ENCODE results near the gene CSAD. TPM values are rescaled to one million over a fixed set of nuclear protein-coding genes. Genes with fewer than 3 reads are reported as not detected.

The CSAD gene
- total and polyA plus RNA-seq, 3 experiments from 2014 or later: 0.70 to 18.7 (median 15.8) TPM

GRCh38 chr12:53225635-53226424, 45.1 kb upstream of the CSAD start:
- POLR2A ChIA-PET: no interaction called here
- H3K27ac ChIP-seq (ENCODE audit: low read depth, low read length): no peak overlapping the region
- Mint-ChIP-seq H3K27me3 (no peaks in the 10 kb centered on the region), H3K4me3 (peak overlapping the region in 5 of 7 donors; percentile 5 to 73 (median 64)), H3K9me3 (no peaks in the 10 kb centered on the region), H3K27ac (peak overlapping the region; percentile 75 to 98 (median 88)), H3K36me3 (peaks cover 0 to 7% (median 4%) of the 10 kb centered on the region in 3 donors), H3K4me1 (peaks cover 64 to 80% (median 64%) of the 10 kb centered on the region in 3 donors)
- CTCF ChIA-PET: interaction anchor here (1.7 kb wide), 1 partner anchor 42 kb away, joined by 8 read pairs; the partner anchor contains the start of gene ESPL1
- H3K27me3 ChIP-seq (ENCODE audit: insufficient read depth, low read length, poor library complexity, severe bottlenecking): no peaks in the 10 kb centered on the region
- no peak for DNase-seq
- no peaks in the 10 kb centered on the region for H3K36me3 ChIP-seq (ENCODE audit: insufficient read depth, low read length)
- H3K9me3 ChIP-seq (ENCODE audit: low read length): no peaks in the 10 kb centered on the region
- peaks cover 41% of the 10 kb centered on the region for H3K4me1 ChIP-seq (ENCODE audit: insufficient read depth, low read length)
- H3K4me3 ChIP-seq (ENCODE audit: low read length): no peak overlapping the region

GRCh38 chr12:53224897-53225634, 44.3 kb upstream of the CSAD start:
- no peak for DNase-seq
- H3K27me3 ChIP-seq (ENCODE audit: insufficient read depth, low read length, poor library complexity, severe bottlenecking): no peaks in the 10 kb centered on the region
- no peaks in the 10 kb centered on the region for H3K9me3 ChIP-seq (ENCODE audit: low read length)
- ChIA-PET POLR2A (interaction anchor here (0.5 kb wide), 1 partner anchor 89 kb away, joined by 5 read pairs; no protein-coding TSS in a partner anchor), CTCF (interaction anchor here (1.7 kb wide), 1 partner anchor 43 kb away, joined by 8 read pairs; the partner anchor contains the start of gene ESPL1)
- Mint-ChIP-seq H3K36me3 (peaks cover 0 to 12% (median 4%) of the 10 kb centered on the region in 3 donors), H3K4me3 (peak overlapping the region; percentile 33 to 77 (median 47)), H3K9me3 (no peaks in the 10 kb centered on the region), H3K27ac (peak overlapping the region; percentile 75 to 98 (median 88)), H3K4me1 (peaks cover 63 to 77% (median 67%) of the 10 kb centered on the region in 3 donors), H3K27me3 (no peaks in the 10 kb centered on the region)
- H3K4me1 ChIP-seq (ENCODE audit: insufficient read depth, low read length): peaks cover 41% of the 10 kb centered on the region
- H3K36me3 ChIP-seq (ENCODE audit: insufficient read depth, low read length): no peaks in the 10 kb centered on the region
- H3K4me3 ChIP-seq (ENCODE audit: low read length): peak overlapping the region; percentile 10
- no peak overlapping the region for H3K27ac ChIP-seq (ENCODE audit: low read depth, low read length)

- POLR2A ChIA-PET: interaction anchor here (0.5 to 0.7 kb wide), 3 partner anchors 44 to 277 kb away, joined by 3 to 5 read pairs (median 5); partner anchors contain the start of genes CSAD, TARBP2 and ZNF740
- Mint-ChIP-seq H3K36me3 (peaks cover 0 to 17% (median 4%) of the 10 kb centered on the region in 3 donors), H3K4me1 (peaks cover 59 to 74% (median 65%) of the 10 kb centered on the region in 3 donors), H3K9me3 (no peaks in the 10 kb centered on the region), H3K27ac (peak overlapping the region; percentile 76 to 97 (median 86)), H3K4me3 (peak overlapping the region; percentile 0 to 73 (median 66)), H3K27me3 (no peaks in the 10 kb centered on the region)
- peak overlapping the region; percentile 10 for H3K4me3 ChIP-seq (ENCODE audit: low read length)
- peaks cover 41% of the 10 kb centered on the region for H3K4me1 ChIP-seq (ENCODE audit: insufficient read depth, low read length)
- no peaks in the 10 kb centered on the region for H3K36me3 ChIP-seq (ENCODE audit: insufficient read depth, low read length)
- H3K9me3 ChIP-seq (ENCODE audit: low read length): no peaks in the 10 kb centered on the region
- no peak for DNase-seq
- no peak overlapping the region for H3K27ac ChIP-seq (ENCODE audit: low read depth, low read length)
- no peaks in the 10 kb centered on the region for H3K27me3 ChIP-seq (ENCODE audit: insufficient read depth, low read length, poor library complexity, severe bottlenecking)
- CTCF ChIA-PET: interaction anchor here (1.6 to 1.9 kb wide), 3 partner anchors 10 to 97 kb away, joined by 4 to 13 read pairs (median 8); partner anchors contain the start of genes AAAS and ESPL1
Observed at GRCh38 chr12:53224061-53224896, 43.6 kb upstream of the CSAD start.

- Histone ChIP-seq H3K4me3 (ENCODE audit: low read length) (peak overlapping the region; percentile 8), H3K27ac (ENCODE audit: low read depth, low read length) (no peak overlapping the region), H3K9me3 (ENCODE audit: low read length) (no peaks in the 10 kb centered on the region), H3K36me3 (ENCODE audit: insufficient read depth, low read length) (no peaks in the 10 kb centered on the region), H3K4me1 (ENCODE audit: insufficient read depth, low read length) (peaks cover 46% of the 10 kb centered on the region), H3K27me3 (ENCODE audit: insufficient read depth, low read length, poor library complexity, severe bottlenecking) (no peaks in the 10 kb centered on the region)
- peak overlapping the region; percentile 79 to 98 (median 93) for H3K27ac Mint-ChIP-seq
- ChIA-PET POLR2A (interaction anchor here (0.6 to 1.4 kb wide), 5 partner anchors 16 to 278 kb away, joined by 3 to 7 read pairs (median 5); partner anchors contain the start of genes CSAD, ITGB7, TARBP2 and ZNF740), CTCF (interaction anchor here (0.7 to 1.9 kb wide), 4 partner anchors 10 to 98 kb away, joined by 4 to 13 read pairs (median 6); partner anchors contain the start of genes AAAS and ESPL1)
- no peaks in the 10 kb centered on the region for H3K27me3 Mint-ChIP-seq
- H3K4me3 Mint-ChIP-seq: peak overlapping the region; percentile 71 to 83 (median 82)
- peaks cover 61 to 77% (median 67%) of the 10 kb centered on the region in 3 donors for H3K4me1 Mint-ChIP-seq
- H3K9me3 Mint-ChIP-seq: no peaks in the 10 kb centered on the region
- peaks cover 0 to 21% (median 4%) of the 10 kb centered on the region in 3 donors for H3K36me3 Mint-ChIP-seq
- DNase-seq: peak in 2 of 5 donors; percentile 30 to 51
Observed at GRCh38 chr12:53223389-53224060, 42.8 kb upstream of the CSAD start.

GRCh38 chr12:53222806-53223261, 42.1 kb upstream of the CSAD start:
- ChIA-PET CTCF (interaction anchor here (0.7 to 1.9 kb wide), 4 partner anchors 9 to 98 kb away, joined by 4 to 13 read pairs (median 6); partner anchors contain the start of genes AAAS and ESPL1), POLR2A (interaction anchor here (0.7 to 1.4 kb wide), 2 partner anchors 16 to 93 kb away, joined by 5 to 7 read pairs; partner anchors contain the start of gene ITGB7)
- Histone ChIP-seq H3K27me3 (ENCODE audit: insufficient read depth, low read length, poor library complexity, severe bottlenecking) (no peaks in the 10 kb centered on the region), H3K4me3 (ENCODE audit: low read length) (no peak overlapping the region), H3K27ac (ENCODE audit: low read depth, low read length) (no peak overlapping the region), H3K9me3 (ENCODE audit: low read length) (no peaks in the 10 kb centered on the region), H3K36me3 (ENCODE audit: insufficient read depth, low read length) (no peaks in the 10 kb centered on the region), H3K4me1 (ENCODE audit: insufficient read depth, low read length) (peaks cover 53% of the 10 kb centered on the region)
- H3K9me3 Mint-ChIP-seq: no peaks in the 10 kb centered on the region
- peaks cover 0 to 21% (median 4%) of the 10 kb centered on the region in 3 donors for H3K36me3 Mint-ChIP-seq
- no peaks in the 10 kb centered on the region for H3K27me3 Mint-ChIP-seq
- H3K27ac Mint-ChIP-seq: peak overlapping the region; percentile 79 to 98 (median 93)
- peak overlapping the region; percentile 61 to 85 (median 82) for H3K4me3 Mint-ChIP-seq
- H3K4me1 Mint-ChIP-seq: peaks cover 64 to 77% (median 74%) of the 10 kb centered on the region in 3 donors
- DNase-seq: no peak

GRCh38 chr12:53222170-53222721, 41.5 kb upstream of the CSAD start:
- H3K4me1 Mint-ChIP-seq: peaks cover 68 to 80% (median 80%) of the 10 kb centered on the region in 3 donors
- H3K27me3 ChIP-seq (ENCODE audit: insufficient read depth, low read length, poor library complexity, severe bottlenecking): no peaks in the 10 kb centered on the region
- POLR2A ChIA-PET: interaction anchor here (1.4 kb wide), 1 partner anchor 15 kb away, joined by 5 read pairs; the partner anchor contains the start of gene ITGB7

More at GRCh38 chr12:53222170-53222721, 41.5 kb upstream of the CSAD start:
- peak overlapping the region; percentile 57 for H3K27ac ChIP-seq (ENCODE audit: low read depth, low read length)
- no peaks in the 10 kb centered on the region for H3K9me3 ChIP-seq (ENCODE audit: low read length)
- H3K36me3 Mint-ChIP-seq: peaks cover 0 to 21% (median 4%) of the 10 kb centered on the region in 3 donors
- peak overlapping the region; percentile 72 to 85 (median 82) for H3K4me3 Mint-ChIP-seq
- H3K36me3 ChIP-seq (ENCODE audit: insufficient read depth, low read length): no peaks in the 10 kb centered on the region
- H3K27ac Mint-ChIP-seq: peak overlapping the region; percentile 79 to 98 (median 93)
- peak in 1 of 5 donors; percentile 45 for DNase-seq
- no peaks in the 10 kb centered on the region for H3K27me3 Mint-ChIP-seq
- peak overlapping the region; percentile 43 for H3K4me3 ChIP-seq (ENCODE audit: low read length)
- H3K4me1 ChIP-seq (ENCODE audit: insufficient read depth, low read length): peaks cover 59% of the 10 kb centered on the region
- CTCF ChIA-PET: interaction anchor here (1.6 to 12.5 kb wide), 4 partner anchors 8 to 99 kb away, joined by 4 to 165 read pairs (median 10); partner anchors contain the start of genes AAAS and ESPL1
- H3K9me3 Mint-ChIP-seq: no peaks in the 10 kb centered on the region

Data from CD8-positive, alpha-beta memory T cell (primary cell).